NCI-H128 (cell line): ENCODE data around the gene RPP14.

ENCODE experiments used
- DNase-seq: peaks from one replicate; lab custom pipeline; 2025; ENCODE audit not compliant: unreplicated experiment; lab: John Stamatoyannopoulos, UW

RPP14 gene

DNA sequence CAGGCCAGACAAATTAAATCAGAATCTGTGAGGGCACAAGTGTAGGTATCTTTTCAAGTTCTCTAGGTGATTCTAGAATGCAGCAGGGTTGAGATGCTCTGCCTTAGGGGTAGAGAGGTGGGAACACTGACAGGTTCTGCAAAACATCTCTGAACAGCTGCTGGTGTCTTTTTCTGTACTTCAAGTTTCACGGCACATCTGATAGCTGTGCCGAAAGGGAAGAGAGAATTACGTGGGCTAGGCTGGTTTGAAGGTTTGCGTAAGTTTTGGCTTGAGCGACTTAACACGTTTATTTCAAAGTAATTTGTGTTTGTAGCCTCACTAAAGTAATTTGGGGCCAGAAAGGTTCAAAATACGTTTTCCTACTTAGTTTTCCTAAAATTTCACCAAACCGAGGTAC lies 49.1 kb downstream of the RPP14 start:
- no peak for DNase-seq

DNA sequence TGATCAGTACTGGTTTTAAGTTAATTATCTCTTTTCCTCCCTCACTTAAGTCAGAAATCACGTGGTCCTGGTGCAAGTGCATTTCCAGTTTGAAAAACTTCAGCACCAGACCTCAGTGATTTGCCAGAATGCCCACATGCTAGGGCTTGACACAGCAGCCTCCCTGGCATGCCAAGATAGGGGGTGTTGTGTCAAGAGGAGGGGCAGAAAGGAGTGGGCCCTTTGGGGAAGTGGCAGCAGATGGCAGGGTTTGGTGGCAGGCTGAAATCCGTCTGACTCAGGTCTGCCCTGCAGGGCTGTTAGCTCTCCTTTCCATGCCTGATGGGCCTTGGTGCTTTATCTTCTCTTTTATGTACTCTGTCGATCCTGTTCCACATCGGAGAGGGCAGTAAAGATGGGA lies 50.0 kb downstream of the RPP14 start:
- no peak for DNase-seq

DNA sequence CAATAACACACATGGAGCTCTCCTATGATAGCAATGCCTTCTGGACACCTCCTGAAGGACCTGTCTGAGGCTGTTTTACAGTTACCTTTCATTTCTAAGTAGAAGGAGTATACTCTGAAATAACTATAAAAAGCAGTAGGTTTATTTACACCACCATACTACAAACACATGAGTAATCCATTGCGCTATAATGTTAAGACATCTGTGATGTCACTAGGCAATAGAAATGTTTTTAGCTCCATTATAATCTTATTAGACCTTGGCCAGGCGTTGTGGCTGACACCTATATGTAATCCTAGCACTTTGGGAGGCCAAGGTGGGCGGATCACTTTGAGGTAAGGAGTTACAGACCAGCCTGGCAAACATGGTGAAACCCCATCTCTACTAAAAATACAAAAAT lies 51.4 kb downstream of the RPP14 start:
- no peak for DNase-seq

DNA sequence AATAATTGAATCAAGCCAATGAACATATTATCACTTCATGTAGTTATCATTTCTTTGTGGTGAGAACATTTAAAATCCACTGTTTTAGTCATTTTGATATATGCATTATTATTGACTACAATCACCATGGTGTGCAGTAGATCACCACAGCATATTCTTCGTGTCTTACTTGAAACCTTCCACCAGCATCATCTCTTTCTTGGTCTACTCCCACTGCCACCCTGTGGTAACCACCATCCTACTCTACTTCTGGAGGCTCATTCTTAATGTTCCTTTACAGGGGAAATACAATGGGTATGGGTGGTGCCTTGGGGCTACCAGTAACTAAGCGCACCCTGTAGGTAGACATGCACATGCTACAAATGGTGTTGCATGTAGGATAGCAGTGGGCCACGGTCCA lies 52.0 kb downstream of the RPP14 start:
- no peak for DNase-seq

DNA sequence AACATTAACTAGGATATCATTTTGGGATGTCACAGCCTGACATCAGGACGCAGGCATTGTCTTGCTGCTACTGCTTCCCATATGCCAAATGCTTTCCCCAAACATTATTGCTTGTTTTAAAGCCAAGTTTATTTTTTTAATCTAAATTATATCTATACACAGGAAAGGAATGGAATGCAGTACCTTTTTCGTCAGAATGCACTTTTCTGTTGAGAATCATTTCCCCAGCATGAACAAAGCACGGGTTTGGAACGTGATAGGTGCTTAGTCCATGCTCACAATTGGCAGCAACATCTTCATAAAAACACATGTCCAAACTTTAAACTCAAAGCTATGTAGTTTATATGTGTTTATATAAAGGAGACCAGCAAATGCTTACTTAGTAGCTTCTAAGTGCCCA lies 52.8 kb downstream of the RPP14 start:
- no peak for DNase-seq

DNA sequence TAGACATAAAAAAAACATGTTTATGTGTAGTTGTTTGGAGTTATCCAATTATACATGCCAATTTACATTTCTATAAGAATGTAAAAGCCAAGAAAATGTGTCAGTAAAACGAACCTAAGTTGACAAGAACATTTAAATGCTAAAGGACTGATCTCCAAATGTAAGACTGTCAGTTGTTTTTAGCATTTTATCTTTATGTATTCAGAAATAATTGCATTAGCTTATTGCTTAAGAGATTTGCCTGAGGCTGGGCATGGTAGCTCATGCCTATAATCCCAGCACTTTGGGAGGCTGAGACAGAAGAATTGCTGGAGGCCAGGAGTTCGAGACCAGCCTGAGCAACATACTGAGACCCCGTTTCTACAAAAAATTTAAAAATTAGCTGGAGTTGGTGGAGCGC lies 53.6 kb downstream of the RPP14 start:
- no peak for DNase-seq

DNA sequence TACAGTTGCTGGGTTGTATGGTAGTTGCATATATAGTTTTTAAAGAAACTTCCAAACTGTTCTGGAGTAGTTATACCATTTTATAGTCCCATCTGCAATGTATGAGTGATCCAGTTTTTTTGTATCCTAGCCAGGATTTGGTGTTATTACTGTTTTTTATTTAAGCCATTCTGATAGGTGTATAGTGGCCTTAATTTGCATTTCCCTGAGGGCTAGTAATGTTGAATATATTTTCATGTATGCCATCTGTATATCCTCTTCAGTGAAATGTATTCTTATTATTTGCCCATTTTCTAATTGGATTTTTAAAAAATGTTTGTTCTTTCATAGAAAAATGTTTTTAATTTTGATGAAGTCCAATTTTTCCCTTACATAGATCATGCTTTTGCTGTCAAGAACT lies 55.8 kb downstream of the RPP14 start:
- no peak for DNase-seq

DNA sequence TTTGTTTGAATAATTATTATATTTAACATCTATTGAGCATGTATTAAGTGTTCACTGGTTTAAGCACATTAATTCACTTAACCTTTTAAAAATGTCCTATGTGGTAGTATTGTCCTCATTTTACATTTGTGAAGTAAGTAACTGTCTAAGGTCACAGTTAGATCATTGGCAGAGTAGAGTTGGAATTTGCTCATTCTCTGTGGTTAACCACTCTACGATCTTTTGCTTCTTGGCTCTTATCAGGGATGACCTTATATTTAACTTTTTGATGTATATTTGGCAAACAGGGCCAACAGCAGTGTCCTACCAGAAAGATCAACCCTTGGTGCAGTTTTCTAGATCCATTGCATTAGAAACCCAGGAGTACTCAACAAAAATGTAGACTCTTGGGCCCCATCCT lies 60.7 kb downstream of the RPP14 start:
- no peak for DNase-seq

DNA sequence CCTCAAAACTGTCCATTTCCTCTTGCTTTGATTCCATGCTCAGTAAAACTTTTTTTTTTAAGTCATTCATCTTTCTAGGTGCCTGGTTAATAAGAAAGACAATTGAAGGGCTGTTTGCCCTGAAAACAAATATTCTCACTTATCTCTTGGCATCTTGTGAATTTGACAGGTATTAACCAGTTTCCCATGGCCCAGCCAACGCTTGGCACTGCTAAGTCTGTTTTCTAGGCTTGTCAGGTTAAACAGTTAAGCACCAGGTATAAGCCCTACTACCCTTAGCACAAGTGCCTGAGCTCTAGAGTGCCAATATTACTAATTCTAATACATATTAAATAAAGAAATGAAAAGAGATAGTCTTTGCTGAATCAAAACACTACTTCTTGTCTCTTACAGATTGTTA lies 63.0 kb downstream of the RPP14 start:
- no peak for DNase-seq
